GM12878 (cell line): Measurements from ENCODE around the gene MAST3. TPM values are rescaled to one million over a fixed set of nuclear protein-coding genes. Genes with fewer than 3 reads are reported as not detected.

Experiments used
- ASH2L ChIP-seq: fragments of 300-600, 200-600 bp; sonication (generic); IDR thresholded peaks from 2 replicates; pipeline ENCODE4 v1.6.1; 2017; ENCODE audit warnings: low read depth, mild to moderate bottlenecking, borderline replicate concordance
- BACH1 ChIP-seq: fragments of 450-650 bp; IDR thresholded peaks from 2 replicates; pipeline ENCODE4 v1.6.1; 2017; ENCODE audit warnings: mild to moderate bottlenecking, borderline replicate concordance
- BRCA1 ChIP-seq: IDR thresholded peaks from 2 replicates; pipeline ENCODE4 v1.6.1; 2011; ENCODE audit warnings: low read depth, low read length, improper control_type of control experiment
- CBX5 ChIP-seq: sonication (generic); IDR thresholded peaks from 2 replicates; pipeline ENCODE4 v1.6.1; 2016; ENCODE audit warnings: low read depth, moderate library complexity, mild to moderate bottlenecking, inconsistent platforms
- CHD4 ChIP-seq: fragments of 200-600 bp; sonication (generic); IDR thresholded peaks from 2 replicates; pipeline ENCODE4 v1.6.1; 2016; ENCODE audit warnings: mild to moderate bottlenecking
- DPF2 ChIP-seq: fragments of 450-650 bp; IDR thresholded peaks from 2 replicates; pipeline ENCODE4 v1.6.1; 2017; ENCODE audit warnings: mild to moderate bottlenecking
- IRF4 ChIP-seq: IDR thresholded peaks from 2 replicates; pipeline ENCODE4 v1.6.1; 2011; ENCODE audit warnings: low read depth, low read length
- LARP7 ChIP-seq: fragments of 450-650 bp; IDR thresholded peaks from 2 replicates; pipeline ENCODE4 v1.6.1; 2017; ENCODE audit warnings: mild to moderate bottlenecking
- MEF2A ChIP-seq: IDR thresholded peaks from 2 replicates; pipeline ENCODE4 v1.6.1; 2011; ENCODE audit warnings: low read depth, mild to moderate bottlenecking, low read length, moderate library complexity; ENCODE audit not compliant: insufficient read depth
- MTA2 ChIP-seq: fragments of 450-650 bp; IDR thresholded peaks from 2 replicates; pipeline ENCODE4 v1.6.1; 2016; ENCODE audit warnings: low read depth, mild to moderate bottlenecking, moderate library complexity
- MTA3 ChIP-seq: IDR thresholded peaks from 2 replicates; pipeline ENCODE4 v1.6.1; 2012; ENCODE audit warnings: low read length, inconsistent platforms, borderline replicate concordance
- NR2C1 ChIP-seq: fragments of 450-650 bp; IDR thresholded peaks from 2 replicates; pipeline ENCODE4 v1.6.1; 2017; ENCODE audit warnings: antibody characterized with exemption, mild to moderate bottlenecking, moderate library complexity
- NRF1 ChIP-seq: conservative IDR thresholded peaks from 2 replicates; pipeline ENCODE4 v1.6.1; 2011; ENCODE audit warnings: mild to moderate bottlenecking, low read depth, low read length, improper control_type of control experiment
- PAX5 ChIP-seq: IDR thresholded peaks from 2 replicates; pipeline ENCODE4 v1.6.1; 2011; ENCODE audit warnings: low read depth, low read length, borderline replicate concordance
- POLR2A ChIP-seq: IDR thresholded peaks from 2 replicates; pipeline ENCODE4 v1.6.1; 2011; ENCODE audit warnings: low read depth, mild to moderate bottlenecking, low read length
- RCOR1 ChIP-seq: conservative IDR thresholded peaks from 2 replicates; pipeline ENCODE4 v1.6.1; 2012; ENCODE audit warnings: low read depth, low read length, improper control_type of control experiment
- RUNX3 ChIP-seq: IDR thresholded peaks from 2 replicates; pipeline ENCODE4 v1.6.1; 2012; ENCODE audit warnings: low read length, inconsistent platforms
- SP1 ChIP-seq: IDR thresholded peaks from one replicate; pipeline ENCODE4 v1.6.1; 2011; ENCODE audit warnings: low read depth, low read length
- STAT1 ChIP-seq: fragments of 450-650 bp; conservative IDR thresholded peaks from 2 replicates; pipeline ENCODE4 v1.6.1; 2014; ENCODE audit warnings: antibody characterized with exemption, mild to moderate bottlenecking
- STAT3 ChIP-seq: IDR thresholded peaks from 2 replicates; pipeline ENCODE4 v1.6.1; 2011; ENCODE audit warnings: low read depth, low read length, improper control_type of control experiment
- SUPT20H ChIP-seq: IDR thresholded peaks from 2 replicates; pipeline ENCODE4 v1.6.1; 2011; ENCODE audit warnings: low read depth, mild to moderate bottlenecking, low read length, moderate library complexity, borderline replicate concordance; ENCODE audit not compliant: control insufficient read depth
- TAF1 ChIP-seq: IDR thresholded peaks from 2 replicates; pipeline ENCODE4 v1.6.1; 2011; ENCODE audit warnings: mild to moderate bottlenecking, low read depth, low read length, borderline replicate concordance
- TCF3 ChIP-seq: IDR thresholded peaks from 2 replicates; pipeline ENCODE4 v1.6.1; 2012; ENCODE audit warnings: low read depth, mild to moderate bottlenecking, low read length, borderline replicate concordance; ENCODE audit not compliant: insufficient read depth
- YY1 ChIP-seq: IDR thresholded peaks from 2 replicates; pipeline ENCODE4 v1.6.1; 2011; ENCODE audit warnings: low read depth, mild to moderate bottlenecking, low read length
- polyA plus RNA-seq, 11 experiments: library from polyadenylated mRNA; depleted of rRNA in 4 of 11; unstranded in 6 of 11; stranded (reverse) in 5 of 11; fragments of >200 nt; fragmentation: Nextera tagmentation in 4 of 11; fragmentation: Illumina TruSeq in 1 of 11; extraction: Ambion mirVana in 4 of 11; extraction: Trizol in 1 of 11; gene quantifications; 1 replicate in 1 of 11; 2 replicates in 10 of 11; pipeline versions ENCODE4 v1.2.1 to v1.2.3, GENCODE V29; 2011 to 2016; ENCODE audit warnings: inconsistent platforms in 2 of 11, missing spikeins in 2 of 11, low read depth in 1 of 11
- total RNA-seq, 4 experiments: library from RNA; depleted of rRNA in 3 of 4; stranded (reverse); fragments of >200 nt in 3 of 4; fragmentation: Illumina TruSeq in 1 of 4; extraction: Trizol in 1 of 4; gene quantifications; 2 replicates each; pipeline versions ENCODE4 v1.2.1 to v1.2.3, GENCODE V29; 2013 to 2021
- TF ChIP-seq, protein P1 (sequence below), 3 experiments: IDR thresholded peaks in 2 of 3; conservative IDR thresholded peaks in 1 of 3; 2 replicates each; pipeline ENCODE4 v1.5.1; 2011; ENCODE audit warnings: low read depth in 3 of 3, low read length in 3 of 3, mild to moderate bottlenecking in 3 of 3, control low read depth in 2 of 3, moderate library complexity in 2 of 3, inconsistent platforms in 1 of 3, mixed read lengths in 1 of 3; ENCODE audit not compliant: control insufficient read depth in 2 of 3, insufficient read depth in 1 of 3; ENCODE audit errors: extremely low read depth in 1 of 3
- TF ChIP-seq, protein P2 (sequence below): fragments of 450-650 bp; conservative IDR thresholded peaks from 2 replicates; pipeline ENCODE4 v1.6.1; 2017; ENCODE audit warnings: mild to moderate bottlenecking, moderate library complexity
- TF ChIP-seq, protein P3 (sequence below): fragments of 450-650 bp; IDR thresholded peaks from 2 replicates; pipeline ENCODE4 v1.6.1; 2017; ENCODE audit warnings: mild to moderate bottlenecking

Gene MAST3
- total and polyA plus RNA-seq, 10 of the 15 experiments (the other 5 are each of a cell fraction or from before 2014, with no cell fraction given), result 3.0 to 22.2 (median 7.5) TPM

- TF ChIP-seq RUNX3, result peak; percentile 25; the same call in 1 of the 2 replicates
- TF ChIP-seq ASH2L, result no peak
- TF ChIP-seq NRF1, result 0 out of 2 replicates have a peak, but pooled peaks have one; percentile 9
- TF ChIP-seq IRF4, result no peak
- no peak for TF ChIP-seq CBX5
- TF ChIP-seq, protein P1, sequence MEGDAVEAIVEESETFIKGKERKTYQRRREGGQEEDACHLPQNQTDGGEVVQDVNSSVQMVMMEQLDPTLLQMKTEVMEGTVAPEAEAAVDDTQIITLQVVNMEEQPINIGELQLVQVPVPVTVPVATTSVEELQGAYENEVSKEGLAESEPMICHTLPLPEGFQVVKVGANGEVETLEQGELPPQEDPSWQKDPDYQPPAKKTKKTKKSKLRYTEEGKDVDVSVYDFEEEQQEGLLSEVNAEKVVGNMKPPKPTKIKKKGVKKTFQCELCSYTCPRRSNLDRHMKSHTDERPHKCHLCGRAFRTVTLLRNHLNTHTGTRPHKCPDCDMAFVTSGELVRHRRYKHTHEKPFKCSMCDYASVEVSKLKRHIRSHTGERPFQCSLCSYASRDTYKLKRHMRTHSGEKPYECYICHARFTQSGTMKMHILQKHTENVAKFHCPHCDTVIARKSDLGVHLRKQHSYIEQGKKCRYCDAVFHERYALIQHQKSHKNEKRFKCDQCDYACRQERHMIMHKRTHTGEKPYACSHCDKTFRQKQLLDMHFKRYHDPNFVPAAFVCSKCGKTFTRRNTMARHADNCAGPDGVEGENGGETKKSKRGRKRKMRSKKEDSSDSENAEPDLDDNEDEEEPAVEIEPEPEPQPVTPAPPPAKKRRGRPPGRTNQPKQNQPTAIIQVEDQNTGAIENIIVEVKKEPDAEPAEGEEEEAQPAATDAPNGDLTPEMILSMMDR (IDR thresholded peaks at IDR 0.05 in 2 of 3, conservative IDR thresholded peaks at IDR 0.05 in 1 of 3; ENCODE audit: control insufficient read depth in 2 of 3, extremely low read depth in 1 of 3, insufficient read depth in 1 of 3, low read depth in 3 of 3, low read length in 3 of 3), result no peak
- TF ChIP-seq TAF1, result no peak
- TF ChIP-seq MTA2, result no peak
- TF ChIP-seq, protein P2, sequence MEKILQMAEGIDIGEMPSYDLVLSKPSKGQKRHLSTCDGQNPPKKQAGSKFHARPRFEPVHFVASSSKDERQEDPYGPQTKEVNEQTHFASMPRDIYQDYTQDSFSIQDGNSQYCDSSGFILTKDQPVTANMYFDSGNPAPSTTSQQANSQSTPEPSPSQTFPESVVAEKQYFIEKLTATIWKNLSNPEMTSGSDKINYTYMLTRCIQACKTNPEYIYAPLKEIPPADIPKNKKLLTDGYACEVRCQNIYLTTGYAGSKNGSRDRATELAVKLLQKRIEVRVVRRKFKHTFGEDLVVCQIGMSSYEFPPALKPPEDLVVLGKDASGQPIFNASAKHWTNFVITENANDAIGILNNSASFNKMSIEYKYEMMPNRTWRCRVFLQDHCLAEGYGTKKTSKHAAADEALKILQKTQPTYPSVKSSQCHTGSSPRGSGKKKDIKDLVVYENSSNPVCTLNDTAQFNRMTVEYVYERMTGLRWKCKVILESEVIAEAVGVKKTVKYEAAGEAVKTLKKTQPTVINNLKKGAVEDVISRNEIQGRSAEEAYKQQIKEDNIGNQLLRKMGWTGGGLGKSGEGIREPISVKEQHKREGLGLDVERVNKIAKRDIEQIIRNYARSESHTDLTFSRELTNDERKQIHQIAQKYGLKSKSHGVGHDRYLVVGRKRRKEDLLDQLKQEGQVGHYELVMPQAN, result peak; percentile 74
- peak; percentile 33; the same call in 1 of the 2 replicates for TF ChIP-seq NR2C1
- TF ChIP-seq STAT3, result no peak
- TF ChIP-seq BRCA1, result no peak
- TF ChIP-seq CHD4, result no peak
- no peak for TF ChIP-seq RCOR1
- peak; percentile 88; the same call in 1 of the 2 replicates for TF ChIP-seq LARP7
- 0 out of 2 replicates have a peak, but pooled peaks have one; percentile 41 for TF ChIP-seq TCF3
- no peak for TF ChIP-seq MTA3
- 0 out of 2 replicates have a peak, but pooled peaks have one; percentile 29 for TF ChIP-seq DPF2
- no peak for TF ChIP-seq MEF2A
- peak; percentile 22; the same call in 1 of the 2 replicates for TF ChIP-seq PAX5
- no peak for TF ChIP-seq SUPT20H
- TF ChIP-seq POLR2A, result no peak
- peak; percentile 74; the same call in 1 of the 2 replicates for TF ChIP-seq BACH1
- 0 out of 2 replicates have a peak, but pooled peaks have one; percentile 7 for TF ChIP-seq YY1
- TF ChIP-seq SP1, result no peak
- TF ChIP-seq STAT1, result no peak
- TF ChIP-seq, protein P3, sequence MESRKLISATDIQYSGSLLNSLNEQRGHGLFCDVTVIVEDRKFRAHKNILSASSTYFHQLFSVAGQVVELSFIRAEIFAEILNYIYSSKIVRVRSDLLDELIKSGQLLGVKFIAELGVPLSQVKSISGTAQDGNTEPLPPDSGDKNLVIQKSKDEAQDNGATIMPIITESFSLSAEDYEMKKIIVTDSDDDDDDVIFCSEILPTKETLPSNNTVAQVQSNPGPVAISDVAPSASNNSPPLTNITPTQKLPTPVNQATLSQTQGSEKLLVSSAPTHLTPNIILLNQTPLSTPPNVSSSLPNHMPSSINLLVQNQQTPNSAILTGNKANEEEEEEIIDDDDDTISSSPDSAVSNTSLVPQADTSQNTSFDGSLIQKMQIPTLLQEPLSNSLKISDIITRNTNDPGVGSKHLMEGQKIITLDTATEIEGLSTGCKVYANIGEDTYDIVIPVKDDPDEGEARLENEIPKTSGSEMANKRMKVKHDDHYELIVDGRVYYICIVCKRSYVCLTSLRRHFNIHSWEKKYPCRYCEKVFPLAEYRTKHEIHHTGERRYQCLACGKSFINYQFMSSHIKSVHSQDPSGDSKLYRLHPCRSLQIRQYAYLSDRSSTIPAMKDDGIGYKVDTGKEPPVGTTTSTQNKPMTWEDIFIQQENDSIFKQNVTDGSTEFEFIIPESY, result no peak
Measured at GRCh38 chr19:18109733-18110608, 12.4 kb downstream of the MAST3 start (continued).
